K562 treated with DMSO at 1 percent for 24 hours (cell line): ENCODE results near the gene DENND4A. TPM values are rescaled to one million over a fixed set of nuclear protein-coding genes. Genes with fewer than 3 reads are reported as not detected.

Experiments
- total RNA-seq: library from RNA; unstranded; fragments of 300-600 nt; gene quantifications from 2 replicates; pipeline ENCODE4 v1.2.3, GENCODE V29; 2022; ENCODE audit warnings: low read depth; ENCODE audit not compliant: insufficient read depth

DENND4A gene
- total RNA-seq = 7.3 and 7.4 TPM in 2 replicates

GRCh38 chr15:65792138-65792987 is at the start of gene DENND4A:
Gene DENND4A (minus strand): TSS chr15:65792293. CDS start chr15:65756450, 35,843 bp downstream.

GRCh38 chr15:65621638-65622037 is 170.5 kb downstream of the DENND4A start, which contains the start of gene SLC24A1:
Gene SLC24A1 (plus strand): TSS chr15:65621938. CDS start chr15:65624081, 2,143 bp downstream.

GRCh38 chr15:65610871-65611718 is 181.0 kb downstream of the DENND4A start, which contains the start of gene INTS14:
Gene INTS14 (minus strand): TSS chr15:65611131. CDS start chr15:65607380, 3,751 bp downstream.

Other genes with a start within 250 kb of the DENND4A start
- 27.5 and 34.1 TPM in 2 replicates for gene INTS14, start 181.2 kb downstream of the DENND4A start, total RNA-seq
- gene SLC24A1, start 170.4 kb downstream of the DENND4A start, total RNA-seq = 7.5 and 9.6 TPM in 2 replicates
- gene RAB11A, start 77.2 kb upstream of the DENND4A start, total RNA-seq = 195 and 198 TPM in 2 replicates